Measurements from ENCODE around the gene TLCD2. TPM values are rescaled to one million over a fixed set of nuclear protein-coding genes. Genes with fewer than 3 reads are reported as not detected.

TLCD2 gene
- total and polyA plus RNA-seq, 2 experiments from 2014 or later = 0.70 to 1.4 TPM

DNA sequence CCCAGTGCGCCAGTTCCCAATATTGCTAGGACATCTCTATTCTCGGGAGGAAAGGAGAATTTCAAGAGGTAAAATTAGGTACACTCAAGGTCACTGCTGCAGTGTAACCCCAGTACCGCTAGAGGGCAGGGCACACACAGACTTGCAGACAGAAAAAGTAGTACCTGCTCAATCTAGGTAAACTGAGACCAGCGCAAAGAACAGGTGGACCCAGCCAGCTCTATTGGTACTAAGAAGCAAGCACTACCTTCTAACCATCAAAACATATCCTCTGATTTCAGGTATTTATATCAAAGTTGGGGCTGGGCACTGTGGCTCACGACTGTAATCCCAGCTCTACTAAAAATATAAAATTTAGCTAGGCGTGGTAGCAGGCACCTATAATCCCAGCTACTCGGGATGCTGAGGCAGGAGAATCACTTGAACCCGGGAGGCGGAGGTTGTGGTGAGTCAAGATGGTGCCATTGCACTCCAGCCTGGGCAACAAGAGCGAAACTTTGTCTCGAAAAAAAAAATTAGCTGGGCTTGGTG lies 10.7 kb upstream of the TLCD2 start:
- Histone ChIP-seq H4K20me1 (replicated peaks; ENCODE audit: insufficient read depth) (no peaks in the 10 kb centered on the region), H3K27me3 (ENCODE audit: insufficient read depth) (peaks cover 4% of the 10 kb centered on the region; the same call in 1 of the 2 replicates), H3K4me3 (no peak overlapping the region), H2AFZ (no peak overlapping the region), H3K36me3 (ENCODE audit: insufficient read depth) (no peaks in the 10 kb centered on the region), H3F3A (replicated peaks; ENCODE audit: low read depth) (peaks cover 8% of the 10 kb centered on the region; the same call in 1 of the 2 replicates), H3K9me2 (ENCODE audit: insufficient read depth) (no peaks in the 10 kb centered on the region), H3K4me1 (ENCODE audit: insufficient read depth) (peaks cover 6% of the 10 kb centered on the region; the same call in 1 of the 2 replicates), H3K27ac (ENCODE audit: low read depth) (no peak overlapping the region), H3K4me2 (no peak overlapping the region), H3K79me2 (replicated peaks; ENCODE audit: insufficient read depth) (no peaks in the 10 kb centered on the region)
- H3K27me3 Mint-ChIP-seq (ENCODE audit: insufficient read depth, low read depth, poor library complexity) = peaks cover 35% of the 10 kb centered on the region
- TF ChIP-seq, protein P1, sequence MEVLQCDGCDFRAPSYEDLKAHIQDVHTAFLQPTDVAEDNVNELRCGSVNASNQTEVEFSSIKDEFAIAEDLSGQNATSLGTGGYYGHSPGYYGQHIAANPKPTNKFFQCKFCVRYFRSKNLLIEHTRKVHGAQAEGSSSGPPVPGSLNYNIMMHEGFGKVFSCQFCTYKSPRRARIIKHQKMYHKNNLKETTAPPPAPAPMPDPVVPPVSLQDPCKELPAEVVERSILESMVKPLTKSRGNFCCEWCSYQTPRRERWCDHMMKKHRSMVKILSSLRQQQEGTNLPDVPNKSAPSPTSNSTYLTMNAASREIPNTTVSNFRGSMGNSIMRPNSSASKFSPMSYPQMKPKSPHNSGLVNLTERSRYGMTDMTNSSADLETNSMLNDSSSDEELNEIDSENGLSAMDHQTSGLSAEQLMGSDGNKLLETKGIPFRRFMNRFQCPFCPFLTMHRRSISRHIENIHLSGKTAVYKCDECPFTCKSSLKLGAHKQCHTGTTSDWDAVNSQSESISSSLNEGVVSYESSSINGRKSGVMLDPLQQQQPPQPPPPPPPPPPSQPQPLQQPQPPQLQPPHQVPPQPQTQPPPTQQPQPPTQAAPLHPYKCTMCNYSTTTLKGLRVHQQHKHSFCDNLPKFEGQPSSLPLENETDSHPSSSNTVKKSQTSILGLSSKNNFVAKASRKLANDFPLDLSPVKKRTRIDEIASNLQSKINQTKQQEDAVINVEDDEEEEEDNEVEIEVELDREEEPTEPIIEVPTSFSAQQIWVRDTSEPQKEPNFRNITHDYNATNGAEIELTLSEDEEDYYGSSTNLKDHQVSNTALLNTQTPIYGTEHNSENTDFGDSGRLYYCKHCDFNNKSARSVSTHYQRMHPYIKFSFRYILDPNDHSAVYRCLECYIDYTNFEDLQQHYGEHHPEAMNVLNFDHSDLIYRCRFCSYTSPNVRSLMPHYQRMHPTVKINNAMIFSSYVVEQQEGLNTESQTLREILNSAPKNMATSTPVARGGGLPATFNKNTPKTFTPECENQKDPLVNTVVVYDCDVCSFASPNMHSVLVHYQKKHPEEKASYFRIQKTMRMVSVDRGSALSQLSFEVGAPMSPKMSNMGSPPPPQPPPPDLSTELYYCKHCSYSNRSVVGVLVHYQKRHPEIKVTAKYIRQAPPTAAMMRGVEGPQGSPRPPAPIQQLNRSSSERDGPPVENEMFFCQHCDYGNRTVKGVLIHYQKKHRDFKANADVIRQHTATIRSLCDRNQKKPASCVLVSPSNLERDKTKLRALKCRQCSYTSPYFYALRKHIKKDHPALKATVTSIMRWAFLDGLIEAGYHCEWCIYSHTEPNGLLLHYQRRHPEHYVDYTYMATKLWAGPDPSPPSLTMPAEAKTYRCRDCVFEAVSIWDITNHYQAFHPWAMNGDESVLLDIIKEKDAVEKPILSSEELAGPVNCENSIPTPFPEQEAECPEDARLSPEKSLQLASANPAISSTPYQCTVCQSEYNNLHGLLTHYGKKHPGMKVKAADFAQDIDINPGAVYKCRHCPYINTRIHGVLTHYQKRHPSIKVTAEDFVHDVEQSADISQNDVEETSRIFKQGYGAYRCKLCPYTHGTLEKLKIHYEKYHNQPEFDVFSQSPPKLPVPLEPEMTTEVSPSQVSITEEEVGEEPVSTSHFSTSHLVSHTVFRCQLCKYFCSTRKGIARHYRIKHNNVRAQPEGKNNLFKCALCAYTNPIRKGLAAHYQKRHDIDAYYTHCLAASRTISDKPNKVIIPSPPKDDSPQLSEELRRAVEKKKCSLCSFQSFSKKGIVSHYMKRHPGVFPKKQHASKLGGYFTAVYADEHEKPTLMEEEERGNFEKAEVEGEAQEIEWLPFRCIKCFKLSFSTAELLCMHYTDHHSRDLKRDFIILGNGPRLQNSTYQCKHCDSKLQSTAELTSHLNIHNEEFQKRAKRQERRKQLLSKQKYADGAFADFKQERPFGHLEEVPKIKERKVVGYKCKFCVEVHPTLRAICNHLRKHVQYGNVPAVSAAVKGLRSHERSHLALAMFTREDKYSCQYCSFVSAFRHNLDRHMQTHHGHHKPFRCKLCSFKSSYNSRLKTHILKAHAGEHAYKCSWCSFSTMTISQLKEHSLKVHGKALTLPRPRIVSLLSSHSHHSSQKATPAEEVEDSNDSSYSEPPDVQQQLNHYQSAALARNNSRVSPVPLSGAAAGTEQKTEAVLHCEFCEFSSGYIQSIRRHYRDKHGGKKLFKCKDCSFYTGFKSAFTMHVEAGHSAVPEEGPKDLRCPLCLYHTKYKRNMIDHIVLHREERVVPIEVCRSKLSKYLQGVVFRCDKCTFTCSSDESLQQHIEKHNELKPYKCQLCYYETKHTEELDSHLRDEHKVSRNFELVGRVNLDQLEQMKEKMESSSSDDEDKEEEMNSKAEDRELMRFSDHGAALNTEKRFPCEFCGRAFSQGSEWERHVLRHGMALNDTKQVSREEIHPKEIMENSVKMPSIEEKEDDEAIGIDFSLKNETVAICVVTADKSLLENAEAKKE (CRISPR knock-in tag; IDR thresholded peaks at IDR 0.05) = no peak
- TF ChIP-seq, protein P2, sequence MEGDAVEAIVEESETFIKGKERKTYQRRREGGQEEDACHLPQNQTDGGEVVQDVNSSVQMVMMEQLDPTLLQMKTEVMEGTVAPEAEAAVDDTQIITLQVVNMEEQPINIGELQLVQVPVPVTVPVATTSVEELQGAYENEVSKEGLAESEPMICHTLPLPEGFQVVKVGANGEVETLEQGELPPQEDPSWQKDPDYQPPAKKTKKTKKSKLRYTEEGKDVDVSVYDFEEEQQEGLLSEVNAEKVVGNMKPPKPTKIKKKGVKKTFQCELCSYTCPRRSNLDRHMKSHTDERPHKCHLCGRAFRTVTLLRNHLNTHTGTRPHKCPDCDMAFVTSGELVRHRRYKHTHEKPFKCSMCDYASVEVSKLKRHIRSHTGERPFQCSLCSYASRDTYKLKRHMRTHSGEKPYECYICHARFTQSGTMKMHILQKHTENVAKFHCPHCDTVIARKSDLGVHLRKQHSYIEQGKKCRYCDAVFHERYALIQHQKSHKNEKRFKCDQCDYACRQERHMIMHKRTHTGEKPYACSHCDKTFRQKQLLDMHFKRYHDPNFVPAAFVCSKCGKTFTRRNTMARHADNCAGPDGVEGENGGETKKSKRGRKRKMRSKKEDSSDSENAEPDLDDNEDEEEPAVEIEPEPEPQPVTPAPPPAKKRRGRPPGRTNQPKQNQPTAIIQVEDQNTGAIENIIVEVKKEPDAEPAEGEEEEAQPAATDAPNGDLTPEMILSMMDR (conservative IDR thresholded peaks at IDR 0.05; ENCODE audit: low read depth in 2 of 2) = peak; percentile 97 to 99
- peaks cover 5% of the 10 kb centered on the region; the same call in 1 of the 3 replicates for H3K4me1 Mint-ChIP-seq
- H3K36me3 Mint-ChIP-seq (ENCODE audit: low read depth) = no peaks in the 10 kb centered on the region
- no peak for ATAC-seq
- DNase-seq (ENCODE audit: low spot score) = peak; percentile 77
- H3K4me3 Mint-ChIP-seq = no peak overlapping the region
- no peak overlapping the region for H3K27ac Mint-ChIP-seq
- no peaks in the 10 kb centered on the region for H3K9me3 Mint-ChIP-seq

Measured in GM23338 (cell line).